CD4-positive, alpha-beta T cell treated with Interferon alpha-2 for 1 hour (primary cell): Measurements from ENCODE around the gene PRDM16.
A peak's percentile ranks its signal among the peaks of the same experiment; 100 is the strongest.

Source experiments
- DNase-seq, 2 donors: peaks; one replicate each; pipeline ENCODE4 v3.0.0-alpha.2; 2020 to 2022

Gene PRDM16

DNA sequence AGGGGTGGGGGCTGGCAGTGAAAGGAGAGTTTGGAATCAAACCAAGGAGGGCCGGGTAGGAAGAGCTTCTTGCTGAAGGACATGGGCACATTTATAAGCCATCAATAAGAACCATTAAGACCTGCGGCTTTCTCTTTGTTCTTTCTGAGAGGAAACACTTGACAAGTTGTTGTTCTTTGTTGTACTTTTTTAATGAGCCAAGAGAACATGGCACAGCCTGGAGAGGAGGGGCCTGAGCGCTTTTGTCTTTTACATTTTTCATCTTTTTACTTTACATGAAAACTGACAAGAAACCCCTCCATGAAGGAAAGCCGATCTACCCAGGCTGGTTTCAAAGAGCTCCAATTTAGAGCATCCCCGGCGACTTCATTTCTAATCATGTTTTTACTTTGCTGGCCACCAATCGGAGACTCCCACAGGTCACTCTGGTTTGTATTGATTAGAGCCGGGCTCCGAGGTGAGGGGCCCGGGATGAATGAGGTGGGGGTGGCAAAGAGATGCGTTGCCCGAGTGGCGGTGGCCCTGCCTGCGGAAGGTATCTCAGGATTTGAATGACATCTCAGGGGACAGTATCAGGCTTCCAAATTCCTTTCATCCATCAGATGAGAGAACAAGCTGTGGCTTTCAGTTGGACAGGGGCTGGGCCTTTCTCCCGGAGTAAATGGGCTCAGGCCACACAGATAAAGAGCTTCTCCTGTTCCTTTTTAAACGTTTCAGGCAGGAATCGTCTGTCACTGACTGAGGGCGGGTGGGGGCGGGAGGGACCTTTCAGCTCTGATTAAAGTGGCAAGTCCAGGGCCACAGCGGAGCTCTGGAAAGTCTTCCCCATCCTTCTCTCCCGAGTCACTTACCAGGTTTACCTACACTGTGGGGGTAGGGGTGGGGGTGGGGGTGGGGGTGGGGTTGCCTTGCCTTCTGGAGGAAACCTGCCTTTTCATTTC, 246.7 kb downstream of the PRDM16 start:
- no peak for DNase-seq

- peak in 1 of 2 donors; percentile 14 for DNase-seq
Measured at GRCh38 chr1:3316340-3316943, 247.4 kb downstream of the PRDM16 start.

DNA sequence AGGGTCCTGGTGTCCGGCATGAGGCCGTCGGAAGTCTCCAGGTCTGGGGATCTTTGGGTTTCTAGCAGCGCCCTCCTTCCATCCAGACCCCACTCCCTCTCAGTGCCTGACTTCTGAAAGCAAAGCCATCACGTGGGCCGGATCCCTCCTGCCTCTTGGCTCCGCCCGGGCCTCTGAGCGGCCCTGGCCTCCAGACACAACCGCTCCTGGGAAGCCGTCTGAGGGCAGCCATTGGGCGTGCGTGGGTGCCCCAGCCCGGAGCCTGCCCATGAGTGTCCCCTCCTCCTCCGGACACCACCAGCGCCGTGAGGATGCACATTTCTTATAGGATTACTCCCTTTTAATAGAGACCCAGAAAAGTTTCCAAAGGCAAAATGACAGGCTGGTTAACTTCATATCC, 248.5 kb downstream of the PRDM16 start:
- no peak for DNase-seq

GRCh38 chr1:3318329-3318728, 249.3 kb downstream of the PRDM16 start:
- DNase-seq, result no peak

- peak; percentile 27 to 44 for DNase-seq
Measured at GRCh38 chr1:3319874-3320245, 250.9 kb downstream of the PRDM16 start.

GRCh38 chr1:3320246-3321152, 251.5 kb downstream of the PRDM16 start:
- no peak for DNase-seq

DNA sequence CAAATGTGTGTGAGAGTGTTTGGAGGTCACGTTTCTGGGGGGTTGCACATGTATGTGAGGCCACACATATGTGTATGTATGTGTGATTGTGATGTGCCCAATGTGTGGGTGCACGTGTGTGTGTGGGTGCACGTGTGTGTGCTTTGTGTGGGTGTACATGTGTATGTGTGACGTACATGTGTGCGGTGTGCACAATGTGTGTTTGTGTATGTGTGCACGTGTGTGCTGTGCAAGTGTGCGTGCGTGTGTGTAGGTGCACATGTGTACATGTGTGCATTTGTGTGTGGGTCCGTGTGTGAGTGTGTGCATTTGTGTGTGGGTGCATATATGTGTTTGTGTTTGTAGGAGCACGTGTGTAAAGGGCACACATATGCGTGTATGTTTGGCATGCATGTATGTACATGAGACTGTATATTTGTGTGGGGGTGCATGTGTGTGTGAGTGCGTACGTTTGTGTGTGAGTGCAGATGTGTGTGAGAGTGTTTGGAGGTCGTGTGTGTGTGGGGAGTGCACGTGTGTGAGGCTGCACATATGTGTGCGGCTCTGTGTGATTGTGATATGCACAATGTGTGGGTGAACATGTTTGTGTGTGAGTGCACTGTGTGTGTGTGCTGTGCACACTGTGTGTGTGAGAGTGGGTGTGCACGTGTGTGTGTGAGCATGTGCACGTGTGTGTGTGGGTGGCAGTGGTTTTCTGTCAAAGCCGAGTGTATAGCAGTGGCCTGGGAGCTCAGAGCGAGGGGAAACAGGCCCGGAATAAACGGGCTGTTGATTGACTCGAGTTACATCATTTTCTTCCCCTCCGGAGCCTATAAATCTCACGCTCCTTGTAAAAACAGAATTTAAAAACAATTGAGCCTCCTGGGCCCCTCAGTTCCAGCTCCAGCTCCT, 252.8 kb downstream of the PRDM16 start:
- no peak for DNase-seq

- no peak for DNase-seq
Measured at GRCh38 chr1:3322450-3323020, 253.5 kb downstream of the PRDM16 start.

DNA sequence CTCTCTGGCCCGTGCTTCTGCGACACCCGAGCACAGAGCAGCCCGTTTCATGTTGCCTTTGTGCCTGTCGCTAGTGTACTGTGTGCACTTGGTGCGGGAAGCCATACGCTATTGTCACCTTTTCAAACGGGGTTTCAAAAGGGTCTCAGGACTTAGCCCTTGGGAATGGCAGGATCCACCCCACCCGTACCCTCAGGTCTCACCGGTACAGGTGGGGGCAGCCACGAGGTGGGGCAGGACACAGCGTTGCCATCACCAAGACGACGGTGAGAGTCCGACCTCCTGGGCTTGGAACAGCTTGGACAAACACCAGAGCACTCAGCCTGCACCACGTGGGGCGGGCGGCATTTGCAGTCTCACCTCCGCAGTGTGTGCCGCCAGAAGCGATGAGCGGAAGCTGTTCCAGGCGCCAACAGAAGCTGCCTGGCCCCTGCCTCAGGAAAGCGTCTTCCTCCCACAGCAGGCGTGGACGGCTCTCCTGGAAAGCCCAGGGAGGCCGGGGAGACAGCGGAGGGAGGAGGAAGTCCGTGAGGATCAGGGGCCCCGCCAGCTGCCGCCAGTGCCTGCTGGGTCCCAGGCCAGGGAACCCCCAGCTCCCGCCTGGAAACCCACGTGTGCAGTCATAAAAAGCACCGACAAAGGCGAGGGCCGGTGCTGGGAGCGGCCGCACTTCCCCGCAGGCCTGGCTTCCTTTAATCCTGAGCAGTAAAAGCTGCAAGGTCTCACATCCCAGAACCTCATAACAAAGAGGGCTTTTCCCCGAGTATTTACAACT, 254.2 kb downstream of the PRDM16 start:
- DNase-seq, result no peak

GRCh38 chr1:3323796-3324703, 255.0 kb downstream of the PRDM16 start:
- no peak for DNase-seq

DNA sequence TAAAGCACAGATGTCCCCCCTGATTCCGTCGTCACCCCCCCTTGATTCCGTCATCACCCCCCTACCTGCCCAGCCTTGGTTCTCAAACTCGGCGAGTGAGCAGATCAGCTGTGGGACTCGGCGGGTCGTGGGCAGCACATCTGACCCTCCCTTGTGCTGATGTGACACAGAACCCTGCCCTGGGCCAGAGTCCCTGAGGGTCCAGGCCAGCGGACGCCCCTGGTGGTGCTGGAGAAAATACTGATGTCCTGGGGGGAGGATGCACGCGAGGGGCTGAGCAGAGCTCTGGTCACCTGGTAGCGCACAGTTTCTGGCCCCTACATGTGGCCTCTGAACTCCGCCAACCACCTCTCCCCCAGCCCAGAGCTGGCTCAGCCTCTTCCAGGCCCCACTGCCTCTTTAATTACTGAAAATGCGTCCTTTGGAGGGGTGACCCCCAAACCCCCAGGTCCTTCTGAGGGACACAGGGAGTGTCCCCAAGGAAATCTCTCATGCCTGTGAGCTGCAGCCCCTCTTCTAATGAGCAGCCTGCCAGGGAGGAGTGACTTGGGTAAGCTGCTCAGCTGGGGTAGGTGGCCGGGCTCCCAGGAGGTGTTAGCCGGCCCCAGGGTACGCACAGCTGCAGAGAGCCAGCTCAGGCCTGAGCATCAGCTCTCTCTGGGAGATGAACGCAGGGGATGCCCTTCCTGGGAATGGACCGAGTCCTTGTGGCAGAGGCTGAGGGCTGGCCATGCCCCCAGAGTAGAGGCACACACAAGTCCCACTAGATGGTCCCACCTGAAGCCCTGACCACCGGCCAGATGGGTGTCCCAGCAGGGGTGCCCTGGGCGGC, 255.9 kb downstream of the PRDM16 start:
- no peak for DNase-seq

- no peak for DNase-seq
Measured at GRCh38 chr1:3326516-3327388, 257.7 kb downstream of the PRDM16 start.

- DNase-seq, result no peak
Measured at GRCh38 chr1:3327389-3327702, 258.3 kb downstream of the PRDM16 start.

- no peak for DNase-seq
Measured at GRCh38 chr1:3327936-3328590, 259.1 kb downstream of the PRDM16 start.

GRCh38 chr1:3329640-3330281, 260.8 kb downstream of the PRDM16 start:
- DNase-seq, result no peak

DNA sequence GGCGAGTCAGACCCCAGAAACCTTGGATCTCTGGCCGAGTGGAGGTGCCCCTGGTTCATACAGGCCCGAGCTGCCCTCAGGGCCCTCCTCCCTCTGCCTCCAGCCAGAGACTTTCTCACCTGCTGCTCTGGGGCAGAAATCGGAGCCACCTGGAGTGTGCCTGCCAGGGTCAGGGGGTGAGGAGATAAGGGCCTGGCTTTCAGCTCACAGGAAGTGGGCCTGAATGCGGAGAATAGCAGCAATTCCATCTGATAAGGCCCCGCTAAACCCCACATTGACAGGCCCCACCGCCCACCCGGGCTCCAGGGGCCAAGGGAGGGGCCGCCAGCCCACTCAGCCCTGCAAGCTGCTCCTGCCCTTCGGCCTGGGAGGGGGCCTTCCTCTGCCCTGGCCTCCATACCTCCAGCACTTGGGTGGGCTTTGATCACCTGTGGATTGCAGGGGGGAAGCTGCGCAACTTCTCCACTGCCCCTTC, 261.8 kb downstream of the PRDM16 start:
- no peak for DNase-seq

DNA sequence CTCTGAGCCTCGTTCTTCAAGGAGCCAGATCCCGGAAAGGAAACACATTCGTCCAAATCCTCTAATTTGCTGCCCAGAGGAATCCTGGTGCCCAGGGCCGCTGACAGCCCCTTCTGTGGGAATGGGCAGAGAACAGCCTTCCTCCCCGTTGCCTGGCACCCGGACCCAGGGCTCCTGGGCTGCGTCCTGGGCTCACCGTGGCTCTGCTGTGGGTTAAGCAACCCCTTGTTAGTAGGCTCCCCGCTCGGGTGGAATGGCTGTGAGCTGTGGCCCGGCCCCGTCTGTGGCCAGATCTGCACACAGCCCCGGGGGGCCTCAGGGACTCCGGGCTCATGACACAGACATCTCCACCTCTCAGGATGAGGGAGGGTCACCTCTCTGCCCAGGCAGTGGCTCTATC, 262.6 kb downstream of the PRDM16 start:
- no peak for DNase-seq
